Left renal cortex interstitium (tissue), 4 donors: ENCODE results near the gene LRRC31. TPM values are rescaled to one million over a fixed set of nuclear protein-coding genes. Genes with fewer than 3 reads are reported as not detected.

Experiments
- DNase-seq, 4 donors: peaks; one replicate each; pipeline ENCODE4 v3.0.0-alpha.2; 2013; ENCODE audit warnings: low read depth in 4 of 4, low spot score in 2 of 4, missing footprints in 1 of 4
- polyA plus RNA-seq, 4 donors: library from polyadenylated mRNA; unstranded; fragments of 120-200 nt; gene quantifications; one replicate each; pipeline ENCODE4 v1.2.1, GENCODE V29; 2013; ENCODE audit not compliant: insufficient read length in 4 of 4

LRRC31 gene
- polyA plus RNA-seq = under 1 TPM; 0.16 to 0.44 (median 0.28) TPM

GRCh38 chr3:169869484-169870220, at the start of gene LRRC31:
LRRC31 (minus strand) TSS chr3:169869935; CDS start chr3:169869807, 128 bp downstream.
- DNase-seq = peak in 1 of 4 donors; percentile 24

- DNase-seq = no peak
These were observed 44.6 kb upstream of the LRRC31 start for GRCh38 chr3:169914321-169914720.

- DNase-seq = no peak
These were observed 43.6 kb upstream of the LRRC31 start for GRCh38 chr3:169913323-169913722.

- no peak for DNase-seq
These were observed 41.5 kb upstream of the LRRC31 start, which contains the start of gene SAMD7 for GRCh38 chr3:169911272-169911671. SAMD7 (plus strand) TSS chr3:169911572; CDS start chr3:169919499, 7,927 bp downstream.

- no peak for DNase-seq
These were observed 38.2 kb upstream of the LRRC31 start for GRCh38 chr3:169907944-169908343.

GRCh38 chr3:169907476-169907875, 37.7 kb upstream of the LRRC31 start:
- DNase-seq = no peak

GRCh38 chr3:169905404-169905803, 35.7 kb upstream of the LRRC31 start:
- DNase-seq = no peak

GRCh38 chr3:169901453-169901852, 31.7 kb upstream of the LRRC31 start:
- no peak for DNase-seq

- no peak for DNase-seq
These were observed 27.5 kb upstream of the LRRC31 start for GRCh38 chr3:169897284-169897683.

- DNase-seq = no peak
These were observed 25.3 kb upstream of the LRRC31 start for GRCh38 chr3:169895072-169895471.

- DNase-seq = no peak
These were observed 24.4 kb upstream of the LRRC31 start for GRCh38 chr3:169894110-169894509.

- no peak for DNase-seq
These were observed 22.2 kb upstream of the LRRC31 start for GRCh38 chr3:169891886-169892285.

GRCh38 chr3:169886671-169887070, 16.9 kb upstream of the LRRC31 start:
- no peak for DNase-seq

GRCh38 chr3:169880576-169881250, 11.0 kb upstream of the LRRC31 start:
- DNase-seq = no peak

GRCh38 chr3:169879845-169880575, 10.3 kb upstream of the LRRC31 start:
- DNase-seq = no peak

- no peak for DNase-seq
These were observed 9.3 kb upstream of the LRRC31 start for GRCh38 chr3:169879013-169879557.

- DNase-seq = no peak
These were observed 1.6 kb upstream of the LRRC31 start for GRCh38 chr3:169871129-169871886.

GRCh38 chr3:169868369-169868768, 1.4 kb downstream of the LRRC31 start:
- DNase-seq = no peak

GRCh38 chr3:169867584-169868210, 2.0 kb downstream of the LRRC31 start:
- no peak for DNase-seq
